Prostate gland (tissue), 2 donors: ENCODE measurements around the gene CHST15. TPM values are rescaled to one million over a fixed set of nuclear protein-coding genes. Genes with fewer than 3 reads are reported as not detected.
"Not testable (repeated sequence)": the region's sequence is repeated elsewhere in the genome, so short reads cannot be mapped to it uniquely, and the experiment has no call there.

Experiments
- DNase-seq: peaks from one replicate; pipeline ENCODE4 v3.0.0-alpha.2; 2019; ENCODE audit warnings: low spot score
- H3K27ac ChIP-seq, 2 donors: fragments of 200-600 bp; sonication (generic); 2 replicates each; pipeline ENCODE4 v1.5.1; 2017 to 2019
- H3K27me3 ChIP-seq: fragments of 200-600 bp; sonication (generic); replicated peaks from 2 replicates; pipeline ENCODE4 v1.5.1; 2019; ENCODE audit not compliant: insufficient read depth
- H3K36me3 ChIP-seq, 2 donors: fragments of 200-600 bp; sonication (generic); 1 replicate in 1 of 2; 2 replicates in 1 of 2; pipeline versions ENCODE4 v1.5.1 to v1.8.1; 2017 to 2019
- H3K4me1 ChIP-seq: fragments of 200-600 bp; sonication (generic); replicated peaks from 2 replicates; pipeline ENCODE4 v1.5.1; 2019
- H3K4me3 ChIP-seq, 2 donors: fragments of 200-600 bp; sonication (generic); 2 replicates each; pipeline ENCODE4 v1.5.1; 2017 to 2019
- H3K9me3 ChIP-seq: fragments of 200-600 bp; sonication (generic); 2 replicates; pipeline ENCODE4 v1.5.1; 2017
- CTCF ChIP-seq, 4 experiments: fragments of 200-600 bp in 2 of 4; fragments of 450-650 bp in 2 of 4; sonication (generic) in 2 of 4; IDR thresholded peaks; 1 replicate in 3 of 4; 2 replicates in 1 of 4; pipeline ENCODE4 v1.5.1; 2016 to 2019; ENCODE audit warnings: antibody characterized with exemption in 4 of 4, mild to moderate bottlenecking in 2 of 4, moderate library complexity in 2 of 4
- POLR2A ChIP-seq: fragments of 450-650 bp; IDR thresholded peaks from one replicate; pipeline ENCODE4 v1.6.1; 2016; ENCODE audit warnings: antibody characterized with exemption, mild to moderate bottlenecking
- POLR2AphosphoS5 ChIP-seq: sonication (generic); formaldehyde crosslinking; IDR thresholded peaks from one replicate; pipeline ENCODE4 v1.6.1; 2017; ENCODE audit warnings: antibody characterized with exemption
- WGBS: methylation state at CpG from one replicate; pipeline ENCODE4 v1.1.5; 2018; 5-methylcytosine and 5-hydroxymethylcytosine counted together
- intact Hi-C: fragments of 100-400 bp; cut with DNase I; formaldehyde crosslinking; loops from one replicate; pipeline ENCODE4 v1.14.2; 2022
- total RNA-seq, 2 donors: library from RNA; depleted of rRNA; stranded (reverse); fragments of >200 nt; gene quantifications; one replicate each; pipeline ENCODE4 v1.1.0, GENCODE V29; 2016

Gene CHST15
- total RNA-seq, 2 donors from 2014 or later = 13.9 to 26.0 TPM

DNA sequence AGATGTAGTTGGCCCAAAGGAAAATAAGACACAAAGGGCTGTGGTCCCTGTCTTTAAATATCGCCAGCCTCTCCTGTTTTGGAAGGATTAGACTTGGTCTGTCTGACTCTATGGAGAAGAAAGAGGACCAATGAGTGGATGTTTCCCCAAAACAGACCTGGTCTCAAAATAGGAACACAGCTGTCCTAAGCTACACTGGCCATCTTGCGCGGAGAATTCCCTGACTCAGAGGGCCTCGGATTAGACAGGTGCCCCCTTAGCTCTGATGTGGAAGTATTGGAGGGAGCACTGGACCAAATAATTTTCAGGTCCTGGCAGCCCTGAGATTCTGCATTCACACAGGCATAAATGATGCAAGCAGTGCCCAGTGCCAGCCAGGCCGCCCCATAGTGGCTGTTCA lies 56.1 kb downstream of the CHST15 start:
- no peaks in the 10 kb centered on the region for H3K4me1 ChIP-seq
- no peak overlapping the region for H3K4me3 ChIP-seq
- TF ChIP-seq POLR2A (no peak), POLR2AphosphoS5 (no peak), CTCF (IDR thresholded peaks at IDR 0.05) (no peak)
- H3K27ac ChIP-seq = no peak overlapping the region
- no peaks in the 10 kb centered on the region for H3K9me3 ChIP-seq
- H3K36me3 ChIP-seq = no peaks in the 10 kb centered on the region
- intact Hi-C loops = no loop called here
- WGBS = 94% methylated on average over 5 of the region's 5 CpGs
- H3K27me3 ChIP-seq = no peaks in the 10 kb centered on the region
- no peak for DNase-seq

DNA sequence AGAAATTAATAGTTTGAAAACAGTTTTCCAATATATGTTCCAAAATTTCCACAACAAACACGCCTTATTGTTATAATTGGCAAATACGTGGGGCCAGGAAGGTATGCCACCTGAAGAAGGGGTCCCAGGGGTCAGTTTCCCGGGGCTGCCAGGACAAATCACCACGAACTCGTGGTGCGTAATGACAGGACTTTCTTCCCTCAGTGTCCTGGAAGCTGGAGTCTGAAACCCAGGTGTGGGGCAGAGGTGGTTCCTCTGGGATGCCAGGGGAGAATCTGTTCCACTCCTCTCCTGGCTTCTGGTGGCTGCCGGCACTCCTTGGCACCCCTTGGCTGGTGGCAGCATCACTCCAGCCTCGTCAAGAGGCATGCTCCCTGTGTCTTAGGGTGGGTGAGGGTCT lies 56.7 kb downstream of the CHST15 start:
- no peaks in the 10 kb centered on the region for H3K27me3 ChIP-seq
- H3K4me1 ChIP-seq = no peaks in the 10 kb centered on the region

GRCh38 chr10:124035928-124036558 lies 57.4 kb downstream of the CHST15 start:
- 47% methylated on average over 14 of the region's 21 CpGs for WGBS
- intact Hi-C loops = no loop called here
- Histone ChIP-seq H3K4me3 (no peak overlapping the region), H3K9me3 (no peaks in the 10 kb centered on the region), H3K27ac (no peak overlapping the region), H3K4me1 (no peaks in the 10 kb centered on the region), H3K27me3 (no peaks in the 10 kb centered on the region), H3K36me3 (no peaks in the 10 kb centered on the region)
- TF ChIP-seq CTCF (IDR thresholded peaks at IDR 0.05) (no peak), POLR2AphosphoS5 (no peak), POLR2A (no peak)
- peak; percentile 21 for DNase-seq

More for the DNA sequence above, 56.7 kb downstream of the CHST15 start:
- Histone ChIP-seq H3K36me3 (no peaks in the 10 kb centered on the region), H3K4me3 (no peak overlapping the region), H3K27ac (no peak overlapping the region), H3K9me3 (no peaks in the 10 kb centered on the region)
- intact Hi-C loops = no loop called here
- 92% methylated on average over 8 of the region's 8 CpGs for WGBS
- no peak for DNase-seq
- TF ChIP-seq POLR2AphosphoS5 = no peak
- TF ChIP-seq CTCF (IDR thresholded peaks at IDR 0.05) = no peak
- no peak for TF ChIP-seq POLR2A

GRCh38 chr10:124035306-124035927 lies 58.0 kb downstream of the CHST15 start:
- intact Hi-C loops = no loop called here
- H3K9me3 ChIP-seq = no peaks in the 10 kb centered on the region
- no peak overlapping the region for H3K27ac ChIP-seq
- H3K27me3 ChIP-seq = no peaks in the 10 kb centered on the region
- WGBS = 92% methylated on average over 6 of the region's 6 CpGs
- TF ChIP-seq POLR2AphosphoS5 = no peak
- TF ChIP-seq CTCF (IDR thresholded peaks at IDR 0.05) = no peak
- no peak for TF ChIP-seq POLR2A
- no peaks in the 10 kb centered on the region for H3K4me1 ChIP-seq
- H3K36me3 ChIP-seq = no peaks in the 10 kb centered on the region
- no peak overlapping the region for H3K4me3 ChIP-seq
- DNase-seq = no peak

GRCh38 chr10:124034576-124035305 lies 58.7 kb downstream of the CHST15 start:
- 76% methylated on average over 23 of the region's 25 CpGs for WGBS

More at GRCh38 chr10:124034576-124035305, 58.7 kb downstream of the CHST15 start:
- DNase-seq, H3K4me1 ChIP-seq, H3K27me3 ChIP-seq, intact Hi-C loops, H3K36me3 ChIP-seq, H3K9me3 ChIP-seq, H3K4me3 ChIP-seq: not testable (repeated sequence)
- peak overlapping the region in 1 of 2 donors; percentile 29 for H3K27ac ChIP-seq
